Measurements from ENCODE around the gene RNF43. TPM values are rescaled to one million over a fixed set of nuclear protein-coding genes. Genes with fewer than 3 reads are reported as not detected.

The RNF43 gene
- 10.1 and 11.5 TPM in 2 replicates for total RNA-seq

GRCh38 chr17:58417300-58418092, at the start of gene RNF43:
Gene RNF43, minus strand, starts transcription at chr17:58417534. Its CDS starts 1,957 bp downstream, at chr17:58415577.

Other genes with a start within 250 kb of the RNF43 start
- gene EPX, start 224.8 kb downstream of the RNF43 start, total RNA-seq: not detected in 2 replicates
- gene MKS1, start 198.3 kb downstream of the RNF43 start, total RNA-seq: 11.7 and 11.9 TPM in 2 replicates
- not detected in 2 replicates for gene LPO, start 178.9 kb downstream of the RNF43 start, total RNA-seq
- not detected in 2 replicates for gene MPO, start 136.6 kb downstream of the RNF43 start, total RNA-seq
- 0.47 TPM in 1 of 2 replicates, not detected in the other for gene TSPOAP1, start 88.7 kb downstream of the RNF43 start, total RNA-seq
- gene SUPT4H1, start 65.3 kb downstream of the RNF43 start, total RNA-seq: 27.1 and 42.4 TPM in 2 replicates
- not detected in 2 replicates for gene HSF5, start 70.9 kb upstream of the RNF43 start, total RNA-seq
- gene MTMR4, start 97.1 kb upstream of the RNF43 start, total RNA-seq: 44.8 and 47.6 TPM in 2 replicates

All from hair follicular keratinocyte (primary cell).